GM23338 (cell line): ENCODE measurements around the gene INPP4B. TPM values are rescaled to one million over a fixed set of nuclear protein-coding genes. Genes with fewer than 3 reads are reported as not detected.
A peak's percentile ranks its signal among the peaks of the same experiment; 100 is the strongest.

Experiments used
- ATAC-seq: fragments of 200-7000 bp; cut with Tn5 transposase; 3 replicates; pipeline ENCODE4 v1.9.1; 2020
- DNase-seq: peaks from one replicate; pipeline ENCODE4 v3.0.0-alpha.2; 2015; ENCODE audit warnings: low spot score
- H2AFZ ChIP-seq: fragments of 200-600 bp; sonication (generic); 2 replicates; pipeline ENCODE4 v1.8.0; 2016; ENCODE audit warnings: antibody characterized with exemption, mild to moderate bottlenecking, moderate library complexity
- H3F3A ChIP-seq: fragments of 200-600 bp; sonication (generic); replicated peaks from 2 replicates; pipeline ENCODE4 v1.8.0; 2017; ENCODE audit warnings: antibody characterized with exemption, mixed run types, low read depth
- H3K27ac ChIP-seq: fragments of 200-600 bp; sonication (generic); 2 replicates; pipeline ENCODE4 v1.6.1; 2016; ENCODE audit warnings: low read depth
- H3K27me3 ChIP-seq: fragments of 200-600 bp; sonication (generic); 2 replicates; pipeline ENCODE4 v1.8.0; 2016; ENCODE audit warnings: mild to moderate bottlenecking, mixed run types, moderate library complexity; ENCODE audit not compliant: insufficient read depth
- H3K36me3 ChIP-seq: fragments of 200-600 bp; sonication (generic); 2 replicates; pipeline ENCODE4 v1.8.0; 2016; ENCODE audit warnings: mild to moderate bottlenecking; ENCODE audit not compliant: insufficient read depth
- H3K4me1 ChIP-seq: fragments of 200-600 bp; sonication (generic); 2 replicates; pipeline ENCODE4 v1.8.0; 2016; ENCODE audit warnings: mild to moderate bottlenecking, moderate library complexity; ENCODE audit not compliant: insufficient read depth
- H3K4me2 ChIP-seq: fragments of 200-600 bp; sonication (generic); 2 replicates; pipeline ENCODE4 v1.7.1; 2017; ENCODE audit warnings: mixed run types
- H3K4me3 ChIP-seq: fragments of 200-600 bp; sonication (generic); 2 replicates; pipeline ENCODE4 v1.6.1; 2016; ENCODE audit warnings: mixed run types
- H3K79me2 ChIP-seq: fragments of 200-600 bp; sonication (generic); replicated peaks from 2 replicates; pipeline ENCODE4 v1.8.0; 2017; ENCODE audit warnings: mild to moderate bottlenecking; ENCODE audit not compliant: insufficient read depth
- H3K9me2 ChIP-seq: fragments of 200-600 bp; sonication (generic); 2 replicates; pipeline ENCODE4 v1.8.0; 2017; ENCODE audit not compliant: insufficient read depth
- H4K20me1 ChIP-seq: fragments of 200-600 bp; sonication (generic); replicated peaks from 2 replicates; pipeline ENCODE4 v1.8.0; 2017; ENCODE audit warnings: mild to moderate bottlenecking; ENCODE audit not compliant: insufficient read depth
- H3K27ac Mint-ChIP-seq: 2 replicates; pipeline ENCODE4 v1.8.0; 2020; ENCODE audit warnings: inconsistent platforms, mild to moderate bottlenecking, moderate library complexity, mixed read lengths
- H3K27me3 Mint-ChIP-seq: 3 replicates; pipeline ENCODE4 v1.8.0; 2022; ENCODE audit warnings: low read depth, mild to moderate bottlenecking, moderate library complexity, mixed read lengths, inconsistent platforms; ENCODE audit not compliant: insufficient read depth, poor library complexity
- H3K36me3 Mint-ChIP-seq: 3 replicates; pipeline ENCODE4 v1.8.0; 2021; ENCODE audit warnings: low read depth, mild to moderate bottlenecking, inconsistent platforms, moderate library complexity, mixed read lengths
- H3K4me1 Mint-ChIP-seq: 3 replicates; pipeline ENCODE4 v1.8.0; 2020; ENCODE audit warnings: mild to moderate bottlenecking, inconsistent platforms, mixed read lengths
- H3K4me3 Mint-ChIP-seq: 3 replicates; pipeline ENCODE4 v1.8.0; 2021; ENCODE audit warnings: moderate library complexity, mild to moderate bottlenecking, inconsistent platforms, mixed read lengths
- H3K9me3 Mint-ChIP-seq: 3 replicates; pipeline ENCODE4 v1.8.0; 2020; ENCODE audit warnings: moderate library complexity, mild to moderate bottlenecking, inconsistent platforms, mixed read lengths
- CREB1 ChIP-seq: fragments of 250-450 bp; sonication (Bioruptor Pico); IDR thresholded peaks from 2 replicates; pipeline ENCODE4 v1.5.0; 2020; ENCODE audit warnings: low read depth, mild to moderate bottlenecking, moderate library complexity
- CTCF ChIP-seq, 2 experiments: fragments of 200-600 bp in 1 of 2; sonication (generic) in 1 of 2; conservative IDR thresholded peaks; 2 replicates each; pipeline versions ENCODE4 v1.5.1 to v1.6.1; 2016 to 2017; ENCODE audit warnings: antibody characterized with exemption in 2 of 2, low read depth in 2 of 2, mild to moderate bottlenecking in 2 of 2, moderate library complexity in 1 of 2
- ETS1 ChIP-seq: IDR thresholded peaks from 2 replicates; pipeline ENCODE4 v1.6.1; 2016; ENCODE audit warnings: antibody characterized with exemption
- EZH2 ChIP-seq: fragments of 200-600 bp; sonication (generic); IDR thresholded peaks from one replicate; pipeline ENCODE4 v1.8.0; 2017; ENCODE audit warnings: antibody characterized with exemption, mild to moderate bottlenecking, low read depth; ENCODE audit not compliant: unreplicated experiment
- EZH2phosphoT487 ChIP-seq: fragments of 200-600 bp; sonication (generic); IDR thresholded peaks from one replicate; pipeline ENCODE4 v1.8.1; 2018; ENCODE audit warnings: antibody characterized with exemption; ENCODE audit not compliant: unreplicated experiment
- JUNB ChIP-seq: IDR thresholded peaks from one replicate; pipeline ENCODE4 v1.6.1; 2016; ENCODE audit warnings: antibody characterized with exemption; ENCODE audit not compliant: unreplicated experiment
- NANOG ChIP-seq: IDR thresholded peaks from 2 replicates; pipeline ENCODE4 v1.6.1; 2016; ENCODE audit warnings: antibody characterized with exemption, borderline replicate concordance
- POLR2AphosphoS5 ChIP-seq: IDR thresholded peaks from 2 replicates; pipeline ENCODE4 v1.6.1; 2016; ENCODE audit warnings: antibody characterized with exemption, low read depth
- STAT1 ChIP-seq: IDR thresholded peaks from one replicate; pipeline ENCODE4 v1.6.1; 2016; ENCODE audit warnings: antibody characterized with exemption; ENCODE audit not compliant: unreplicated experiment
- ZNF114 ChIP-seq: fragments of 250-450 bp; sonication (Bioruptor Pico); IDR thresholded peaks from 2 replicates; pipeline ENCODE4 v1.5.0; 2020; ENCODE audit warnings: mild to moderate bottlenecking, moderate library complexity
- ZNF331 ChIP-seq: fragments of 250-450 bp; sonication (Bioruptor Pico); IDR thresholded peaks from 2 replicates; pipeline ENCODE4 v1.5.0; 2020; ENCODE audit warnings: low read depth, mild to moderate bottlenecking, moderate library complexity
- polyA plus RNA-seq: library from polyadenylated mRNA; unstranded; fragments of >200 nt; fragmentation: Nextera tagmentation; extraction: Ambion mirVana; gene quantifications from 2 replicates; pipeline ENCODE4 v1.2.1, GENCODE V29; 2016
- total RNA-seq: library from RNA; depleted of rRNA; stranded (reverse); fragments of >200 nt; shearing (Covaris generic); gene quantifications from 2 replicates; pipeline ENCODE4 v1.2.3, GENCODE V29; 2014
- TF ChIP-seq, protein P1 (sequence below): fragments of 250-450 bp; sonication (Bioruptor Pico); IDR thresholded peaks from 2 replicates; pipeline ENCODE4 v1.5.0; 2020; ENCODE audit warnings: mild to moderate bottlenecking, moderate library complexity

The INPP4B gene
- total and polyA plus RNA-seq, 2 experiments from 2014 or later = 0.11 to 0.14 TPM

DNA sequence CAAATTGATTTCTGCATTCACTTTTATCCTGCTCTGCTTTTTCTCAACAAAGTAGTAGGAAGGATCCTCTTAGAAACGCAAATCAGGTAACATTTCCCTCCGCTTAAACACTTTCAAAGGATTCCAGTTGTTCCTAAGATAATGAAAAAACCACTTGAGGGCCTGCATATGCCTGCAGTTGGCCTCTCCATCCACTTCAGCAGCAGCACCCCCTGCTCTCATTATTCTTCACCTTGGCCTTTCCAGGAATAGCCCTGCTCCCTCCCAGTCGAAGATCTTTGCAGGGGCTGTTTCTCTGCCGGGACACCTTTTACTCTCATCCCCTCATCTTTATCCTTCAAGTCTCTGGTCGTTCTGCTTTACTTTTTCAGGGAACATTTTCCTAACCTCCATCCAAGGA lies 314.0 kb downstream of the INPP4B start (continued):
- no peak for TF ChIP-seq CTCF (conservative IDR thresholded peaks at IDR 0.05; ENCODE audit: low read depth in 2 of 2)
- TF ChIP-seq NANOG = no peak
- TF ChIP-seq ZNF331 (CRISPR knock-in tag) = no peak
- no peak for TF ChIP-seq ETS1
- TF ChIP-seq POLR2AphosphoS5 = no peak

DNA sequence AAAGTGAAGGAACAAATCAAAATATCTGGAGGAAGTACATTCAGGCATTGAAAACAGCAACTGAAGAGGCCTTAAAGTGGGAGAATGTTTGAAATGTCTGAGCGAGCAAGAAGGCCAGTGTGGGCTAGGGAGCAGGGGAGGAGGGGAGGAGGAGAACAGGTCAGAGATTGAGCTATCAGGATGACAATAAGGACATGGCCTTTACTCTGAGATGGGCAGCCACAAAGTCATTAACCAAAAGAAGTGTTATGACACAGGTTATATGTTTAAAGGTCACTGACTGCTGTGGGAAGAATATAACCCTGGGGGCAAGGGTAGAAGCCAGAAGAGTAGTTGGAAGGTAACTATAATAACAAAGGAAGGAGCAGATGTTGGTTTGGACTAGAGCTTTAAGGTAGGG lies 315.4 kb downstream of the INPP4B start:
- no peak overlapping the region for H3K4me3 ChIP-seq
- H3K27me3 ChIP-seq = no peaks in the 10 kb centered on the region
- DNase-seq = peak; percentile 4
- H3K9me2 ChIP-seq = no peaks in the 10 kb centered on the region
- H3F3A ChIP-seq = no peaks in the 10 kb centered on the region
- Mint-ChIP-seq H3K27me3 (peaks cover 2% of the 10 kb centered on the region), H3K36me3 (no peaks in the 10 kb centered on the region), H3K9me3 (no peaks in the 10 kb centered on the region), H3K4me1 (peaks cover 11% of the 10 kb centered on the region), H3K4me3 (no peak overlapping the region), H3K27ac (no peak overlapping the region)
- no peak overlapping the region for H3K27ac ChIP-seq
- 0 out of 2 replicates have a peak overlapping the region, but pooled peaks have one; percentile 44 for H2AFZ ChIP-seq
- no peak overlapping the region for H3K4me2 ChIP-seq
- H3K79me2 ChIP-seq = no peaks in the 10 kb centered on the region
- no peaks in the 10 kb centered on the region for H3K36me3 ChIP-seq
- H3K4me1 ChIP-seq = peaks cover 10% of the 10 kb centered on the region; the same call in 1 of the 2 replicates
- H4K20me1 ChIP-seq = no peaks in the 10 kb centered on the region
- ATAC-seq = no peak
- no peak for TF ChIP-seq EZH2
- no peak for TF ChIP-seq ZNF114 (CRISPR knock-in tag)
- no peak for TF ChIP-seq STAT1
- TF ChIP-seq EZH2phosphoT487 = no peak
- TF ChIP-seq, protein P1, sequence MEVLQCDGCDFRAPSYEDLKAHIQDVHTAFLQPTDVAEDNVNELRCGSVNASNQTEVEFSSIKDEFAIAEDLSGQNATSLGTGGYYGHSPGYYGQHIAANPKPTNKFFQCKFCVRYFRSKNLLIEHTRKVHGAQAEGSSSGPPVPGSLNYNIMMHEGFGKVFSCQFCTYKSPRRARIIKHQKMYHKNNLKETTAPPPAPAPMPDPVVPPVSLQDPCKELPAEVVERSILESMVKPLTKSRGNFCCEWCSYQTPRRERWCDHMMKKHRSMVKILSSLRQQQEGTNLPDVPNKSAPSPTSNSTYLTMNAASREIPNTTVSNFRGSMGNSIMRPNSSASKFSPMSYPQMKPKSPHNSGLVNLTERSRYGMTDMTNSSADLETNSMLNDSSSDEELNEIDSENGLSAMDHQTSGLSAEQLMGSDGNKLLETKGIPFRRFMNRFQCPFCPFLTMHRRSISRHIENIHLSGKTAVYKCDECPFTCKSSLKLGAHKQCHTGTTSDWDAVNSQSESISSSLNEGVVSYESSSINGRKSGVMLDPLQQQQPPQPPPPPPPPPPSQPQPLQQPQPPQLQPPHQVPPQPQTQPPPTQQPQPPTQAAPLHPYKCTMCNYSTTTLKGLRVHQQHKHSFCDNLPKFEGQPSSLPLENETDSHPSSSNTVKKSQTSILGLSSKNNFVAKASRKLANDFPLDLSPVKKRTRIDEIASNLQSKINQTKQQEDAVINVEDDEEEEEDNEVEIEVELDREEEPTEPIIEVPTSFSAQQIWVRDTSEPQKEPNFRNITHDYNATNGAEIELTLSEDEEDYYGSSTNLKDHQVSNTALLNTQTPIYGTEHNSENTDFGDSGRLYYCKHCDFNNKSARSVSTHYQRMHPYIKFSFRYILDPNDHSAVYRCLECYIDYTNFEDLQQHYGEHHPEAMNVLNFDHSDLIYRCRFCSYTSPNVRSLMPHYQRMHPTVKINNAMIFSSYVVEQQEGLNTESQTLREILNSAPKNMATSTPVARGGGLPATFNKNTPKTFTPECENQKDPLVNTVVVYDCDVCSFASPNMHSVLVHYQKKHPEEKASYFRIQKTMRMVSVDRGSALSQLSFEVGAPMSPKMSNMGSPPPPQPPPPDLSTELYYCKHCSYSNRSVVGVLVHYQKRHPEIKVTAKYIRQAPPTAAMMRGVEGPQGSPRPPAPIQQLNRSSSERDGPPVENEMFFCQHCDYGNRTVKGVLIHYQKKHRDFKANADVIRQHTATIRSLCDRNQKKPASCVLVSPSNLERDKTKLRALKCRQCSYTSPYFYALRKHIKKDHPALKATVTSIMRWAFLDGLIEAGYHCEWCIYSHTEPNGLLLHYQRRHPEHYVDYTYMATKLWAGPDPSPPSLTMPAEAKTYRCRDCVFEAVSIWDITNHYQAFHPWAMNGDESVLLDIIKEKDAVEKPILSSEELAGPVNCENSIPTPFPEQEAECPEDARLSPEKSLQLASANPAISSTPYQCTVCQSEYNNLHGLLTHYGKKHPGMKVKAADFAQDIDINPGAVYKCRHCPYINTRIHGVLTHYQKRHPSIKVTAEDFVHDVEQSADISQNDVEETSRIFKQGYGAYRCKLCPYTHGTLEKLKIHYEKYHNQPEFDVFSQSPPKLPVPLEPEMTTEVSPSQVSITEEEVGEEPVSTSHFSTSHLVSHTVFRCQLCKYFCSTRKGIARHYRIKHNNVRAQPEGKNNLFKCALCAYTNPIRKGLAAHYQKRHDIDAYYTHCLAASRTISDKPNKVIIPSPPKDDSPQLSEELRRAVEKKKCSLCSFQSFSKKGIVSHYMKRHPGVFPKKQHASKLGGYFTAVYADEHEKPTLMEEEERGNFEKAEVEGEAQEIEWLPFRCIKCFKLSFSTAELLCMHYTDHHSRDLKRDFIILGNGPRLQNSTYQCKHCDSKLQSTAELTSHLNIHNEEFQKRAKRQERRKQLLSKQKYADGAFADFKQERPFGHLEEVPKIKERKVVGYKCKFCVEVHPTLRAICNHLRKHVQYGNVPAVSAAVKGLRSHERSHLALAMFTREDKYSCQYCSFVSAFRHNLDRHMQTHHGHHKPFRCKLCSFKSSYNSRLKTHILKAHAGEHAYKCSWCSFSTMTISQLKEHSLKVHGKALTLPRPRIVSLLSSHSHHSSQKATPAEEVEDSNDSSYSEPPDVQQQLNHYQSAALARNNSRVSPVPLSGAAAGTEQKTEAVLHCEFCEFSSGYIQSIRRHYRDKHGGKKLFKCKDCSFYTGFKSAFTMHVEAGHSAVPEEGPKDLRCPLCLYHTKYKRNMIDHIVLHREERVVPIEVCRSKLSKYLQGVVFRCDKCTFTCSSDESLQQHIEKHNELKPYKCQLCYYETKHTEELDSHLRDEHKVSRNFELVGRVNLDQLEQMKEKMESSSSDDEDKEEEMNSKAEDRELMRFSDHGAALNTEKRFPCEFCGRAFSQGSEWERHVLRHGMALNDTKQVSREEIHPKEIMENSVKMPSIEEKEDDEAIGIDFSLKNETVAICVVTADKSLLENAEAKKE = no peak
- TF ChIP-seq CTCF (conservative IDR thresholded peaks at IDR 0.05; ENCODE audit: low read depth in 2 of 2) = no peak
- no peak for TF ChIP-seq POLR2AphosphoS5
- no peak for TF ChIP-seq JUNB
- no peak for TF ChIP-seq CREB1 (CRISPR knock-in tag)
- no peak for TF ChIP-seq ETS1
- TF ChIP-seq NANOG = no peak
- no peak for TF ChIP-seq ZNF331 (CRISPR knock-in tag)
